ENCODE measurements around the gene DUOX2.

DUOX2 gene

DNA sequence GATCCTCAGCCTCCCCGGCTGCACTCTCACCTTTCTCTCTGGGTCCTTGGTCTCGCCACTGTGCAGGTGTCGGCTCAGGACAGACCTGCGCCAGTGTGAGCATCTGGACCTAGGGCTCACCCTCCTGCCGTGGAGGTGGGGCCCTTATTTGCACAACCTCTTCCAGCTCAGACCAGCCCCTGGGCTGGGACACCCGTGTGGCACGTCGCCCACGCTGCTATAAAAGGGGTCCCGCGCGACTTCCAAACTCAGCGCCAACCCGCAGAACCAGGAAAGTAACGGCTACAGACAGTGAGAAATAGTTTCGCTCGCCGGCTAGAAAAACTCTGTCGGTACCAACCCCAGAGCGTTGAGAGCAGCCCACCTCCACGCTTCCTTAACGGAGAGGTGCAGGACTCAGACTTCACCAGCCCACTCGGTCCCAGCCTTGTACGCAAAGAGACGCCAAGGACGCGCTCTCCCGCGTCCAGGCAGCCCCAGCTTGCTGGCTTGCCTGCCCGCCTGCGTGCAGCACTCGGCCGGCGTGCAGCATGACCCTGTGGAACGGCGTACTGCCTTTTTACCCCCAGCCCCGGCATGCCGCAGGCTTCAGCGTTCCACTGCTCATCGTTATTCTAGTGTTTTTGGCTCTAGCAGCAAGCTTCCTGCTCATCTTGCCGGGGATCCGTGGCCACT, at the start of gene DUOX2, which contains the start of gene DUOXA2:
Gene DUOX2 (minus strand): TSS at position 97 of the 675 bp plus-strand sequence. CDS start 761 bp downstream, outside the sequence.
Gene DUOXA2 (plus strand): TSS at position 251 of the 675 bp plus-strand sequence. CDS start 280 bp downstream, at position 531.
- DNase-seq: no peak

DNA sequence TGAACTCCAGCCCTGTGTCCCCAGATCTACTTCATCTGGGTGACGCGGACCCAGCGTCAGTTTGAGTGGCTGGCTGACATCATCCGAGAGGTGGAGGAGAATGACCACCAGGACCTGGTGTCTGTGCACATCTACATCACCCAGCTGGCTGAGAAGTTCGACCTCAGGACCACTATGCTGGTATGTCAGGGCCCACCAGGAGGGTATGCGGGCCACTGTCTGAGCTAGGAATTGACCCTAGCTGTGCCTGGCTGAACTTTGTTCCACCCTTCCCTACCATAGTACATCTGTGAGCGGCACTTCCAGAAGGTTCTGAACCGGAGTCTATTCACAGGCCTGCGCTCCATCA, 49.5 kb upstream of the DUOX2 start:
- no peak for DNase-seq

DNA sequence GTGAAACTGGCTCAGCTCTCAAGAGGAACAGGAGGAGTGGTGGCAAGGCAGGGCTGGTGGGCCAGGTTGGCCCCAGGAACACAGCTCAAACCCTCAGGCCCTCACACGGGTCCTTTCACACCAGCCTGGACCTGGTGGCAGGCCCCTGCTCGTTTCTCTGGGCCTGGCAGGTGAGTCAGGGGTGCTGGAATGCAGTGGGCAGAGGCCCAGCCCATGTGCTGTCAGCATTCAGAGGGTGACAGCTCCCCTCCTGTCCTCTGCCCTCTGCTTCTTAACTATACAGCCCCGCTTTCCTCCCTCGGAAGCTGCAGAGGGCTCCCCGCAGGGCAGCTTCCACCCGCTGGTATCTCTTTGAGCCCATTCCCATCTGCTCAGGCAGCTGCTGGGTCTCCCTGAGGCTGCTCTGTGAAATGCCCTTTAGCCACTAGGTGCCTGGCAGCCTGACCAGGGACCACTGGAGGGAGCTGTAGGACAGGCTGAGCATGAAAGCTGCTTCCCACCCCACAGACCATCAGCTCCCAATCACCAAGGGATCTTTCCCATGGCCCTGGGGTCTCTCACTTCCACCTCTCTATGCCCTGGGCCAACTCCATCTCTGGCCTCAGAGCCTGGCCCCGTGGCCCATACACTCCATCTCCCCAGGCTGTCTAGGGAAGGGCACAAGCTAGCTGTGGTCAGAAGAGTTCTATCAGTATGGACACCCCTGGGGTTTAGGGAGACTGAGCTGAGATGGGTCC, 49.0 kb upstream of the DUOX2 start:
- DNase-seq: peak; percentile 42 to 52

DNA sequence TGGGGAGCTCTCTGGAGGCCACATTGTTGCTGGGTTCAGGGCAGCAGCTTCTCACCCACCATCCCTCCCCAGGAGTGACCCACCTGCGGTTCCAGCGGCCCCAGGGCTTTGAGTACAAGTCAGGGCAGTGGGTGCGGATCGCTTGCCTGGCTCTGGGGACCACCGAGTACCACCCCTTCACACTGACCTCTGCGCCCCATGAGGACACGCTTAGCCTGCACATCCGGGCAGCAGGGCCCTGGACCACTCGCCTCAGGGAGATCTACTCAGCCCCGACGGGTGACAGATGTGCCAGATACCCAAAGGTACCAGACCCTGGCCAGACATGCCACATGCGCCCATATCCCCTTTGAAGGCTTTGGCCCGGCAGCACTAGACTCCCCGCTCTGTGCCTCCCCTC, 47.7 kb upstream of the DUOX2 start:
- no peak for DNase-seq

DNA sequence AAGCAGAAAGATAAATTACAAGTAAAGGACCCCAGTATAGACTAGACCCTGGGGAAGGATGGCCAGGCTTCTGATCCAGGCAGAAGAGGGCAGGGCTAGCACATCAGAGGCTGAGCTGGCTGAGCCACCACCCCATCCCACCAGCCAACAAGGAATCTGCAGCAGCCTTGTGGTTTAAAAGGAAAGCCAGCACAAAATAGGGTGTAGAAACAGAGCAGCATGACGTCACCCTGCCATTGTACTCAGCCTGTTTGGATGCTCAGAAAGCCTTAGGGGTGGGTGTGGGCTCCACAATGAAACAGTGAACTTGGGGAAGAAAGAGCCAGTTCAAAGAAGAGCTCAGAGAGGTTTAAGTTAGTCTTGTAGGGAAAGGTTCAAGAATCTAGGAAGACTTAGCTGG, 44.0 kb upstream of the DUOX2 start:
- no peak for DNase-seq

DNA sequence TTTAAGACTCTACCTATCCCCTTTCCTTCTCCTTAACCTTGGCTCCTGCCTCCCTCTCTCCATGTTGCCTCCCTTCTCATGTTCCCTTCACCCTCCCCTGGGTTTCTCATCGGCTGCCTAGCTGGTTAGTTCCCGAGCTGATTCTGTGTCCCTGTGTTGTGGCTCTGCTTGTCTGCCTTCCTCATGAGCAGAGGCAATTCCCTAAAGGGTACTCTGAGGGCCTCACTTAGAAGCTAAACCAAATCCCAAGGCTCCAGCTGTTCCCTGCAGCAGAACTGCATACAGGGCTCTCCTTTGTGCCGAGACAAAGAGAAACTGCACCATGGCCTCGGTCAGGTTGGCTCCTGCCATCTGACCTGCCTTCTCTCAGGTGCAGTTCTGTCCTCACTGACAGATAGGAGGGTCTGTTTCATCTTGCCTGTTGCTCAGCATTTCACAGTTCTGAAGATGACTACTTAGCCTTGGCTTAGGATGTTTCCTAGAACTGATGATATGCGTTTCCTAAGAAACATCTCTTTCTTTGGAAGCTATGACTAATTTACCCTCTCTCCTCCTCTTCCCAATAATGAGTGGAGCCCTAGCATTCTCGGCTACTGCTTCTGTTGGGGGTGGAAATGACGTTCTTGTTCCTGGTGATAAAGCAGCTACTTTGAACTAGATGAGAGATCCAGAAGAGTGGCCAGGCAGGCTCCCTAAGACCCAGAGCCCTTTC, 42.9 kb upstream of the DUOX2 start:
- no peak for DNase-seq

DNA sequence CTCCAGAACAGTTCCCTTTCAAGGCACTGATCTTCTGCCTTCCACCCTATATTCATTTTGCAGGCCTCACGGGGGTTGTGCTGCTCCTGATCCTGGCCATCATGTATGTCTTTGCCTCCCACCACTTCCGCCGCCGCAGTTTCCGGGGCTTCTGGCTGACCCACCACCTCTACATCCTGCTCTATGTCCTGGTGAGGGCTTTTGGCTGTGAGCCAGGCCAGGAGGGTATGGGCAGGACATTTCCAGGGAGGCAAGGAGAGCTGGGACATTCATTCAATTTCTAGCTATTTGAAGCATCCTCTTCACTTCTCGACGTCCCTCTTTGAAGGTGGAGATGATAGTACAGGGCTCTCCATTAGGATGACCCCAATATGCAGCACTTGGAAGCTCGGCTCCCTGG, 41.8 kb upstream of the DUOX2 start:
- no peak for DNase-seq

DNA sequence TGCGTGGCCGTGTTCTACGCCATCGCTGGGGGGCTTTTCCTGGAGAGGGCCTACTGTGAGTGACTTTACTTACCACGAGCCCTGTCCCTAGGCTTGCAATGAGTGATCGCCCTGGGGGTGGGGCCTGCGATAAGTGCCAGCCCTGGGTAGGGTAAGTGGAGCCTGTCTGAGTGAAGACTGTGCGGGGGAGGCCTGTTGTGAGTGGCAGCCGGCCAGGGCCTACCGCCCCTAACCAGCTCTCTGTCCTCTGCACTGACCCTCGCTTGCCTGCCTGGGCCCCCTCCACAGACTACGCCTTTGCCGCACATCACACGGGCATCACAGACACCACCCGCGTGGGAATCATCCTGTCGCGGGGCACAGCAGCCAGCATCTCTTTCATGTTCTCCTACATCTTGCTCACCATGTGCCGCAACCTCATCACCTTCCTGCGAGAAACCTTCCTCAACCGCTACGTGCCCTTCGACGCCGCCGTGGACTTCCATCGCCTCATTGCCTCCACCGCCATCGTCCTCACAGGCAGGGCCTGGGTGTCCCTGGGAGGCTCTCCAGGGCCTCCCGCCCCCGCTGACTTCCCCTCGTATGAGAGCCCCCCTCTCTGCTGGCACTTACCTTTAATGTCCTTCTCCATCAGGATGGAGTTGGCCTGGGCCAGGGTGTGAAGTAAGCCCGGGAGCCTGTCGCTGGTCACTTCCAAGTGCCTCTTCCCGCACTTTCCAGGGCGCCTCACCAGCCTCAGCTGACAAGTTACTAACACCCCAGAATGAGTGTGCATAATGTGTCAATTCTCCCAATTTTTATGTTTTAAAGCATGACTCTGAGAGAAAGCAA, 38.2 kb upstream of the DUOX2 start:
- no peak for DNase-seq

DNA sequence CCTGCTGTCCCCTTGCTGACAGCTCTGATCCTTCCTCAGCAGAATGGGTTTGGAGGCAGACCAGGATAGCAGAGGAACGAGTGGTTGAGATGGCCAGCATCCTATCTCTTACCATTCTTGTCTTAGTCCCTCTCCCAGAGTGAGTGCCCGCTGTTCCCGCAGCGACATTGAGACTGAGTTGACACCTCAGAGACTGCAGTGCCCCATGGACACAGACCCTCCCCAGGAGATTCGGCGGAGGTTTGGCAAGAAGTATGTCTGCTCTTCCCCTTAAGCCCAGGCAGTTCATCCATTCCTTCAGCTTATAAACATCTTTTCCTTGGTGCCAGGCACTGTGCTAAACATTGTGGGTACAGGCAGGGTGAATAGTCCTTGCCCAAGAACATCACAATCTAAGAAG, 37.0 kb upstream of the DUOX2 start:
- DNase-seq: no peak

DNA sequence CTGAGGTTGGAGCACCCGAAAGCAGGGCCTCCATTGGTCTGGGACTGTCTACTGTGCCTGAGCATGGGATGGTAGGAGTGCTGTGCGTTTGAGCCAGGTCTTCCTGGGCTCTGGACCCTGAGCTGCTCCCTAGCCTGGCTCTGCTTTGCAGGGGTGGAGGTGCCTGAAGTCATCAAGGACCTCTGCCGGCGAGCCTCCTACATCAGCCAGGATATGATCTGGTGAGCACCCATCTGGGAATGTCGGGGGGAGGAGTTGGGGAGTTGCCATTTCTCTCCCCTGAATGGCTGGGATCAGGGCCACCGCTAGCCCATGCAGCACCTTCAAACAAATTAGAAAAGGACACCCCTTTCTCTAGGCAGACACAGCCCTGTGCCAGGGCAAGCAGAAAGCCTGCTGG, 36.5 kb upstream of the DUOX2 start:
- DNase-seq: no peak

DNA sequence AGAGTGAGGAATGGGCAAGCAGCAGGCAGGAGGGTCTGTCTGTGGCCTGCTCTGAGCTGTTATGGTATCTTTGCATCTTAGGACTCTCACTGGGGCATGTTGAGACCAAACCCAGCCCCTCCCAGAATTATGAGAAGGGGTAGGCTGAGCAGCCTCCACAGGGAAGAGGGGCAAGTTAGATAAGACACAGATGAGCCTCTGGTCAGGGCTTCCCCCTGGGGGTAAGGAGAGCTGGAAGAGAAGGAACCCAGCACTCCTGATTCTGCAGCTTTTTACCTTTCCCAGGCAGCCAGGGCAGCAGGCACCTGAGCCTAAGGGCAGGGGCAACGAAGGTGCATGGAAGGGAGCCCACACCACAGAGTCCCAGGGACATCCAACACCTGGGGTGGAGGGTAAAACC, 35.1 kb upstream of the DUOX2 start:
- no peak for DNase-seq

DNA sequence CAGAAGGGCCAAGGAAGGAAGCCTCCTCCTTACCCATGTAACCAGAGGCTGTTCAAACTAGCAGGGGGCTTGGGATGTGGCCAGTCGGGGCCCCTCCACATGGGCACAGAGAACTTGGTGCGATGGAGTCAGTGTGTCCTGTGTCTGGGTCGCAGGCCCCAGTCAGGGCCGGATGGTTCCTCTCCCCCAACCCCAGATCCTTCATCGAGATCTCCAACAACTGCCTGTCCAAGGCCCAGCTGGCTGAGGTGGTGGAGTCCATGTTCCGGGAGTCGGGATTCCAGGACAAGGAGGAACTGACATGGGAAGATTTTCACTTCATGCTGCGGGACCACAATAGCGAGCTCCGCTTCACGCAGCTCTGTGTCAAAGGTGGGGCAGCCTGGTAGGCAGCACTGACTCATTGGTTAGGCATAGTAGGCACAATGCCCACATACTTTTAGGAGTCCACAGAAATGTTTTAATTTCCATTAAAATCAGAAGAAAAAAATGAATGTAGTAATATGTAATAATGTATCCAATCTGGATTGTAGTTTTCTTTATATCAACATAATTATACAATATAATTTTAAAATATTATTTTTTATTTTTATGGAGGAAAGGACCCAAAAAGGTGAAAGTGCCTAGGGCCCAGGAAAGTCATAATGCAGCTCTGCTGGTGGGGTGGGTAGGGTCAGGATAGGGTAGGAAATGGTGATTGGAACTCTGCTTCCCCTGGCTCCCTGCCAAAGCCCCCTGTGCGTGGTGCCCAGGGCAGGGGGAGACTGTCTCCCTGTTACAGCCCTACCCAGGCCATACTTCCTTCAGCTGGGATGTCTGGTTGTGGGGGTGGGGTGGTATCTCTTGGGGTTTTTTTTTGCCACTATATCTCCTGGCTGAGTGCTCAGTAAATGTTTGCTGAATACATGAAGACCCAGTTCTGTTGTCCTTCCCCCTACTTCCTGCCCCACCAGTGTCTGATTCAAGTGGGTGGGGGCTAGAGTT, 34.4 kb upstream of the DUOX2 start:
- DNase-seq: no peak

DNA sequence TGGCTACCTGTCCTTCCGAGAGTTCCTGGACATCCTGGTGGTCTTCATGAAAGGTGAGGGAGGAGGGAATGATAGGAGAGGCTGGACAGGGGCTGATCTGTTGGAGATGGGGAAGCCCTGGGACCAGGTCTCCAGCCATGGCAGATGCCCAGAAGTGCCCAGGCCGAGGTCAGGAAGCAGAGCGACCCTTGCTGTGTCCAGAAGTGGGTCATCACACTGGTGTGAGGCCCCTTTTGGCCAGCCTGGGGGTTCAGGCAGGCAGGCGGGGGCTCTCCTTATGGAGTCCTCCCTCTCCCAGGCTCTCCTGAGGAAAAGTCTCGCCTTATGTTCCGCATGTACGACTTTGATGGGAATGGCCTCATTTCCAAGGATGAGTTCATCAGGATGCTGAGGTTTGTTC, 33.6 kb upstream of the DUOX2 start:
- no peak for DNase-seq

DNA sequence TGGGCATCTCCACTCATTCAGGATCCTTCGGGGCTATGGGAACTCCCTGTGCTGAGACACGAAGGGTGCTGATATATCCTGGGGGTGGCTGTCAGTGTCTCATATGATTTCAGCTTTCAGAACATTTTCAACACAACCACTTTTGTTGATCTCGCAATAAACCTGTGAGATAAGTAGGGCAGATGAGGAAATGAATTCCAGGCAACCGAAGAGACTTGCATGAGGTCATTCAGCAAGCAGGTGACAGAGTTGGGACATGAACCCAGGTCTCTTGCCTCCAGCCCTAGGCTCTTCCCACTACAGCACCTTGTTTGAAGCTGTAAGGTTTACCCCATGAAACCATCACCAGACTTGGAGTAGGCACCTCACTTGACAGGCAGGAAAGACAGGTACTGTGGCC, 32.4 kb upstream of the DUOX2 start:
- no peak for DNase-seq

DNA sequence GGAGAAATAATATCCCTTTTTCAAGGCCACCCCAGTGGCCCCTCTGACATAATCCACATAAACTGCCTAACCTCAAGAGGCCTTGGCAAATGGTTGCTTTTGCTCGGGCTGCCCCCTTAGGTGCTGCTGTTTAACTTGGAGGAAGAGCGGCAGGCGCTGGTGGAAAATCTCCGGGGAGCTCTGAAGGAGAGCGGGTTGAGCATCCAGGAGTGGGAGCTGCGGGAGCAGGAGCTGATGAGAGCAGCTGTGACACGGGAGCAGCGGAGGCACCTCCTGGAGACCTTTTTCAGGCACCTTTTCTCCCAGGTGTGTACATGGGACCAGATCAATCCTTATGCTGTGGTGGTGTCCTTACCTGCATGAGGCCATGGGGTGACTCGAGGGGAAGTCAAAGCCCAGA, 30.8 kb upstream of the DUOX2 start:
- DNase-seq: no peak

DNA sequence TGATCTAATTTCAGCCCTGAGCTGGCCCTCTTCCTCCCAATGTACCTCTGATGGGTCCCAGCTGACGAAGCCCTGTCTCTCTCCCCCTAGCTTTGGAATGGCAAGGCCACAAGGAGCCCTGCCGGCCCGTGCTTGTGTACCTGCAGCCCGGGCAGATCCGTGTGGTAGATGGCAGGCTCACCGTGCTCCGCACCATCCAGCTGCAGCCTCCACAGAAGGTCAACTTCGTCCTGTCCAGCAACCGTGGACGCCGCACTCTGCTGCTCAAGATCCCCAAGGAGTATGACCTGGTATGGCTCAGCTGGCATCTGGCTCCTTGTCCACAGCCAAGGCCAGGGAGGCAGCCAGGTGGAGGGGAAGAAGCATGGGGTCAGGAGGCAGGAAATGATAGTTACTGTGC, 30.0 kb upstream of the DUOX2 start:
- no peak for DNase-seq

DNA sequence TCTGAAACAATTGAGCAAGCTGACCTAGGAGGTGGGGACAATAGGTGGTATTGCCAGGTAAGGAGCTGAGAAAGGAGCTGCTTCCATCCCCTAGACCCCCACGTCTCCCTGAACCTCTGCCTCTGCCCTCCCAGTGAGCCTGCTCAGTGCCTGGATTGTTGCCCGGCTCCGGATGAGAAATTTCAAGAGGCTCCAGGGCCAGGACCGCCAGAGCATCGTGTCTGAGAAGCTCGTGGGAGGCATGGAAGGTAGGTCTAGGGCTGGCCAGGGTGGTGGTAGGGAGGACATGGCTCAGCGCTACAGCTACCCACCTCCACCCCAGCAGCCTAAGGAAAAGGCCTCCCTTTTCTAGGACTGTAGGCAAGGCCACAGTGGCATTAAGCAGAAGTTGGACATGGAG, 29.1 kb upstream of the DUOX2 start:
- no peak for DNase-seq

DNA sequence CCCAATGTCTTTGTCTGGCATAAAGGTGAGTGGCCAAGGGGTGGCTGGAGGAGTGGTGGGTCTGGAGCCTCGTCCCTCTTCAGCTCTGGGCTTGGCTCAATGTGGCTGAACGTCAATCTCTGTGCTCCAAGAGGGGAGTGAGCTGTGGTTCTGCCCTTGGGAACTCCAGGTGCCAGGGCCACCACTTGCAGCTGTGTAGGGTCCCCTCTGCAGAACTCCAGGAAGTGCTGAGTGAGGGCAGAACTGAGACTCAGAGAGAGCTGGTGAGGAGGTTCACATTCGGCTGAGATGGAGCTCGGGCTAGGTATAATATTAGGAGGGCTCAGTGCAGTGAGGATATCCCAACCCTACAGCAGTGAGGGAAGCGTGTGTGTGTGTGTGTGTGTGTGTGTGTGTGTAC, 27.4 kb upstream of the DUOX2 start:
- DNase-seq: no peak

DNA sequence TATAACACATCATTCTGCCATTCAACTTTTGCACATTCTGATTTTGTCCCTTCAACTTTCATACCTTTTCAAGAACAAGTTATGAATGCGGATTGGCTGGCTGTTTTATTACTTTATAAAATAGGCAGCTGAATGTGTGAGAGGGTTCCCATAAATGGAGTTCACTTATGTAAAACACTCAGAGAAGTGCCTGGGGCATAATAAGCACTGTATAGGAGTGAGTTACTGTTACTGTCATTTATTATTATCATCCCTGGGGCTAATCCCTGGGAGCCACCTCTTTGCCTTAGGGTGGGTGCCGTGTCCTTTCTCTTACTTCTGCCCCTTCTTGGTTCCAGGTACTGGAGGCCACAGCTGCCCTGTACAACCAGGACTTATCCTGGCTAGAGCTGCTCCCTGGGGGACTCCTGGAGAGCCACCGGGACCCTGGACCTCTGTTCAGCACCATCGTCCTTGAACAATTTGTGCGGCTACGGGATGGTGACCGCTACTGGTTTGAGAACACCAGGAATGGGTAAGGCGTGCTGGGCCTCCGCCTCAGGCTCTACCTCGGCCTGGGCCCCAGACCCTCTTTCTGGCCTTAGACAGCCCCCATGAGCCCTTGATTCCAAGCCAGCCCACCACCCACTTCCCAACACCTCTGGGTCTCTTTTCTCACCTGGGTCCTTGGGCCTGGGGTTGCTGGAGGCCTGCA, 26.7 kb upstream of the DUOX2 start:
- no peak for DNase-seq

DNA sequence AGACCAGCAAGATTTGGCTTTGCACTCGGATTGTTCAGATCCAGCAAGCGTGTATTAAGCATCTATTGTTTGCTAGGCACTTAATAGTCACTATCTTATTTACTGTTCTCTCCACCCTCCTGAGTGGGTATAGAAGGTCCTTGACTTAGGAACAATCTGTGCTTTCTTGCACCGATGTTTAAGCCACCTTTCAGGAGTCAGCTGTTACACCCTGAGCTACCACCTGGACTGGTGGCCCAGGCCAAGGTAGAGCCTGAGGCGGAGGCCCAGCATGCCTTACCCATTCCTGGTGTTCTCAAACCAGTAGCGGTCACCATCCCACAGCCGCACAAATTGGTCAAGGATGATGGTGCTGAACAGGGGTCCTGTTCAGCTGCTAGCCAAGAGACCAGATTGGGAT, 25.8 kb upstream of the DUOX2 start:
- DNase-seq: no peak
